Naive B cell (primary cell): ENCODE measurements around the gene ENDOU. TPM values are rescaled to one million over a fixed set of nuclear protein-coding genes. Genes with fewer than 3 reads are reported as not detected.
A peak's percentile ranks its signal among the peaks of the same experiment; 100 is the strongest.

Experiments
- ATAC-seq, 2 donors: fragments of 150-1000 bp; cut with Tn5 transposase; 2 replicates each; pipeline ENCODE4 v1.10.0; 2021; ENCODE audit warnings: low read depth in 2 of 2, mild to moderate bottlenecking in 2 of 2, moderate library complexity in 2 of 2
- DNase-seq: peaks from one replicate; pipeline ENCODE4 v3.0.0; 2022
- H3K27ac Mint-ChIP-seq, 6 donors: one replicate each; pipeline ENCODE4 v1.8.0; 2020 to 2022; ENCODE audit warnings: mild to moderate bottlenecking in 6 of 6, mixed read lengths in 6 of 6, moderate library complexity in 5 of 6, inconsistent platforms in 2 of 6
- H3K27me3 Mint-ChIP-seq, 3 donors: one replicate each; pipeline ENCODE4 v1.8.0; 2021 to 2022; ENCODE audit warnings: mixed read lengths in 3 of 3, mild to moderate bottlenecking in 1 of 3
- H3K36me3 Mint-ChIP-seq, 2 donors: one replicate each; pipeline ENCODE4 v1.8.0; 2020 to 2022; ENCODE audit warnings: mixed read lengths in 2 of 2, inconsistent platforms in 1 of 2, mild to moderate bottlenecking in 1 of 2
- H3K4me1 Mint-ChIP-seq, 3 donors: one replicate each; pipeline ENCODE4 v1.8.0; 2020 to 2022; ENCODE audit warnings: mixed read lengths in 3 of 3, inconsistent platforms in 1 of 3, mild to moderate bottlenecking in 1 of 3, moderate library complexity in 1 of 3
- H3K4me3 Mint-ChIP-seq, 8 donors: one replicate each; pipeline ENCODE4 v1.8.0; 2020 to 2022; ENCODE audit warnings: mild to moderate bottlenecking in 8 of 8, mixed read lengths in 8 of 8, moderate library complexity in 8 of 8, inconsistent platforms in 2 of 8
- H3K9me3 Mint-ChIP-seq, 7 donors: one replicate each; pipeline ENCODE4 v1.8.0; 2020 to 2022; ENCODE audit warnings: mixed read lengths in 7 of 7, mild to moderate bottlenecking in 5 of 7, inconsistent platforms in 2 of 7, moderate library complexity in 1 of 7
- polyA plus RNA-seq, 6 donors: library from polyadenylated mRNA; unstranded; fragments of 300-500 nt; fragmentation: Illumina TruSeq; gene quantifications; one replicate each; pipeline ENCODE4 v1.2.3, GENCODE V29; 2021; ENCODE audit warnings: low read depth in 6 of 6

The ENDOU gene
- polyA plus RNA-seq, 6 donors from 2014 or later, result 0.21 TPM; not detected in 5

- H3K27ac Mint-ChIP-seq, result peak overlapping the region in 3 of 6 donors; percentile 69 to 89 (median 86)
- H3K27me3 Mint-ChIP-seq, result no peaks in the 10 kb centered on the region
- H3K9me3 Mint-ChIP-seq, result no peaks in the 10 kb centered on the region
- DNase-seq (no peak), ATAC-seq (no peak)
- H3K36me3 Mint-ChIP-seq, result no peaks in the 10 kb centered on the region
- H3K4me3 Mint-ChIP-seq, result peak overlapping the region in 1 of 8 donors; percentile 47
- peaks cover 53 to 66% (median 65%) of the 10 kb centered on the region in 3 donors for H3K4me1 Mint-ChIP-seq
Measured at GRCh38 chr12:47753021-47754001, 28.0 kb upstream of the ENDOU start.

GRCh38 chr12:47752552-47752951 lies 27.3 kb upstream of the ENDOU start:
- Mint-ChIP-seq H3K4me3 (no peak overlapping the region), H3K27ac (peak overlapping the region in 1 of 6 donors; percentile 13), H3K27me3 (no peaks in the 10 kb centered on the region), H3K4me1 (peaks cover 49 to 66% (median 63%) of the 10 kb centered on the region in 3 donors), H3K9me3 (no peaks in the 10 kb centered on the region), H3K36me3 (no peaks in the 10 kb centered on the region)
- ATAC-seq (no peak), DNase-seq (no peak)

- H3K4me3 Mint-ChIP-seq, result no peak overlapping the region
- no peak overlapping the region for H3K27ac Mint-ChIP-seq
- ATAC-seq (no peak), DNase-seq (no peak)
- peaks cover 48 to 66% (median 63%) of the 10 kb centered on the region in 3 donors for H3K4me1 Mint-ChIP-seq
- no peaks in the 10 kb centered on the region for H3K36me3 Mint-ChIP-seq
- H3K27me3 Mint-ChIP-seq, result no peaks in the 10 kb centered on the region
- H3K9me3 Mint-ChIP-seq, result no peaks in the 10 kb centered on the region
Measured at GRCh38 chr12:47752121-47752520, 26.8 kb upstream of the ENDOU start.

- no peak for ATAC-seq
- no peaks in the 10 kb centered on the region for H3K9me3 Mint-ChIP-seq
- no peaks in the 10 kb centered on the region for H3K36me3 Mint-ChIP-seq
- DNase-seq, result no peak
- H3K4me3 Mint-ChIP-seq, result no peak overlapping the region
- H3K4me1 Mint-ChIP-seq, result peaks cover 52 to 68% (median 63%) of the 10 kb centered on the region in 3 donors
- H3K27ac Mint-ChIP-seq, result no peak overlapping the region
- H3K27me3 Mint-ChIP-seq, result no peaks in the 10 kb centered on the region
Measured at GRCh38 chr12:47751561-47751960, 26.3 kb upstream of the ENDOU start.

- H3K36me3 Mint-ChIP-seq, result no peaks in the 10 kb centered on the region
- H3K4me3 Mint-ChIP-seq, result no peak overlapping the region
- no peaks in the 10 kb centered on the region for H3K9me3 Mint-ChIP-seq
- no peak for ATAC-seq
- peak overlapping the region in 1 of 6 donors; percentile 14 for H3K27ac Mint-ChIP-seq
- H3K4me1 Mint-ChIP-seq, result peaks cover 50 to 68% (median 62%) of the 10 kb centered on the region in 3 donors
- no peaks in the 10 kb centered on the region for H3K27me3 Mint-ChIP-seq
- no peak for DNase-seq
Measured at GRCh38 chr12:47750916-47751470, 25.7 kb upstream of the ENDOU start.

- H3K27ac Mint-ChIP-seq, result no peak overlapping the region
- no peaks in the 10 kb centered on the region for H3K27me3 Mint-ChIP-seq
- H3K4me1 Mint-ChIP-seq, result peaks cover 50 to 68% (median 58%) of the 10 kb centered on the region in 3 donors
- H3K36me3 Mint-ChIP-seq, result no peaks in the 10 kb centered on the region
- no peaks in the 10 kb centered on the region for H3K9me3 Mint-ChIP-seq
- ATAC-seq (no peak), DNase-seq (no peak)
- H3K4me3 Mint-ChIP-seq, result no peak overlapping the region
Measured at GRCh38 chr12:47750229-47750798, 25.0 kb upstream of the ENDOU start.

- H3K4me3 Mint-ChIP-seq, result peak overlapping the region in 1 of 8 donors; percentile 30
- peak overlapping the region in 2 of 6 donors; percentile 24 to 72 for H3K27ac Mint-ChIP-seq
- H3K36me3 Mint-ChIP-seq, result no peaks in the 10 kb centered on the region
- H3K27me3 Mint-ChIP-seq, result no peaks in the 10 kb centered on the region
- ATAC-seq (no peak), DNase-seq (no peak)
- H3K9me3 Mint-ChIP-seq, result no peaks in the 10 kb centered on the region
- H3K4me1 Mint-ChIP-seq, result peaks cover 53 to 68% (median 53%) of the 10 kb centered on the region in 3 donors
Measured at GRCh38 chr12:47748899-47749298, 23.6 kb upstream of the ENDOU start.

GRCh38 chr12:47748507-47748828 lies 23.2 kb upstream of the ENDOU start:
- Mint-ChIP-seq H3K27ac (peak overlapping the region in 1 of 6 donors; percentile 59), H3K36me3 (no peaks in the 10 kb centered on the region), H3K27me3 (no peaks in the 10 kb centered on the region), H3K4me3 (no peak overlapping the region), H3K4me1 (peaks cover 49 to 68% (median 53%) of the 10 kb centered on the region in 3 donors), H3K9me3 (no peaks in the 10 kb centered on the region)
- ATAC-seq (no peak), DNase-seq (no peak)

GRCh38 chr12:47747596-47748506 lies 22.6 kb upstream of the ENDOU start:
- Mint-ChIP-seq H3K4me3 (no peak overlapping the region), H3K27me3 (no peaks in the 10 kb centered on the region), H3K9me3 (no peaks in the 10 kb centered on the region), H3K27ac (peak overlapping the region in 2 of 6 donors; percentile 3 to 53), H3K4me1 (peaks cover 43 to 68% (median 52%) of the 10 kb centered on the region in 3 donors), H3K36me3 (no peaks in the 10 kb centered on the region)
- ATAC-seq (no peak), DNase-seq (no peak)

- Mint-ChIP-seq H3K4me1 (peaks cover 40 to 68% (median 50%) of the 10 kb centered on the region in 3 donors), H3K27me3 (no peaks in the 10 kb centered on the region), H3K4me3 (peak overlapping the region in 5 of 8 donors; percentile 21 to 82 (median 65)), H3K27ac (peak overlapping the region in 2 of 6 donors; percentile 3 to 88), H3K9me3 (no peaks in the 10 kb centered on the region), H3K36me3 (no peaks in the 10 kb centered on the region)
- ATAC-seq (peak; percentile 95 to 97), DNase-seq (peak; percentile 64)
Measured at GRCh38 chr12:47747126-47747525, 21.8 kb upstream of the ENDOU start.

GRCh38 chr12:47746523-47746922 lies 21.2 kb upstream of the ENDOU start:
- peak overlapping the region in 5 of 8 donors; percentile 23 to 65 (median 35) for H3K4me3 Mint-ChIP-seq
- no peaks in the 10 kb centered on the region for H3K27me3 Mint-ChIP-seq
- no peak for ATAC-seq
- H3K27ac Mint-ChIP-seq, result peak overlapping the region in 2 of 6 donors; percentile 33 to 88
- H3K9me3 Mint-ChIP-seq, result no peaks in the 10 kb centered on the region
- H3K36me3 Mint-ChIP-seq, result no peaks in the 10 kb centered on the region
- H3K4me1 Mint-ChIP-seq, result peaks cover 42 to 70% (median 52%) of the 10 kb centered on the region in 3 donors
- no peak for DNase-seq

GRCh38 chr12:47746073-47746472 lies 20.8 kb upstream of the ENDOU start:
- H3K27ac Mint-ChIP-seq, result peak overlapping the region in 1 of 6 donors; percentile 81
- ATAC-seq, result no peak
- peaks cover 47 to 75% (median 57%) of the 10 kb centered on the region in 3 donors for H3K4me1 Mint-ChIP-seq
- no peaks in the 10 kb centered on the region for H3K9me3 Mint-ChIP-seq
- H3K4me3 Mint-ChIP-seq, result peak overlapping the region in 3 of 8 donors; percentile 20 to 74 (median 36)
- no peak for DNase-seq
- no peaks in the 10 kb centered on the region for H3K36me3 Mint-ChIP-seq
- no peaks in the 10 kb centered on the region for H3K27me3 Mint-ChIP-seq
